CD4-positive, alpha-beta T cell treated with Interleukin-10 for 1 hour (primary cell): ENCODE results near the gene TCAF1.
A peak's percentile ranks its signal among the peaks of the same experiment; 100 is the strongest.
"Not testable (repeated sequence)": the region's sequence is repeated elsewhere in the genome, so short reads cannot be mapped to it uniquely, and the experiment has no call there.

Experiments used
- DNase-seq: peaks from one replicate; pipeline ENCODE4 v3.0.0-alpha.2; 2020

TCAF1 gene

DNA sequence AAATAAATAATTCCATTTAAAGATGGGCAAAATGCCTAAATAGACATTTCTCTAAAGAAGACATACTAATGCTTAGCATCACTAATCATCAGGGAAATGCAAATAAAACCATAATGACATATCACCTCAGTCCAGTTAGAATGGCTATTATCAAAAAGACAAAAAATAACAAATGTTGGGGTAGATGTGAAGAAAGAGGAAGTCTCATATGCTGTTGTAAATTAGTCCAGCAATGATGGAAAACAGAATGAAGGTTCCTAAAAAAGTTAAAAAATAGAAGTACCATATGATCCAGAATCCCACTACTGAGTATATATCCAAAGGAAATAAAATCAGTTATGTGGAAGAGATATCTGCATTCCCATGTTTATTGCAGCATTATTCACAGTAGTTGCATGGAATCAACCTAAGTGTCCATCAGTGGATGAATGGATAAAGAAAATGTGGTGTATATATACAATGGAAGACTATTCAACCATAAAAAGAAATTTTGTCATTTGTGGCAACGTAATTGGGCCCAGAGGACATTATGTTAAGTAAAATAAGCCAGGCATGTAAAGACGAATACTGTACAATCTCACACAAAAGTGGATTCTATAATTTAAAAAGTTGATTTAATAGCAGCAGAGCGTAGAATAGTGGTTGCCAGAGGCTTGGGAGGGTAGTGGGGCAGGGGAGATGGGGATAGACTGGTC is 52.0 kb downstream of the TCAF1 start:
- DNase-seq = no peak

DNA sequence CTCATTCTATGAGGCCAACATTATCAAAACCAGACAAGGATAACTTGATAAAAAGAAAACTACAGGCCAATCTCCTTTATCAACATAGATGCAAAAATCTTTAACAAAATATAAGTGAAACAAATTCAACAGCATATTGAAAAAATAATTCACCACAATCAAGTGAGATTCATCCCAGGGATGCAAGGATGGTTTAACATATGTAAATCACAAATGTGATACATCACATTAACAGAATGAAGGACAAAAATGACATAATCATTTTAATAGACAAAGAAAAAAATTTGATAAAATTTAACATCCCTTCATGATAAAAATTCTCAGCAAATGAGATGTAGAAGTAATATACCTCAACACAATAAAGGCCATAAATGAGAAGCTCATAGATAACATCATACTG is 53.8 kb downstream of the TCAF1 start:
- DNase-seq = no peak

DNA sequence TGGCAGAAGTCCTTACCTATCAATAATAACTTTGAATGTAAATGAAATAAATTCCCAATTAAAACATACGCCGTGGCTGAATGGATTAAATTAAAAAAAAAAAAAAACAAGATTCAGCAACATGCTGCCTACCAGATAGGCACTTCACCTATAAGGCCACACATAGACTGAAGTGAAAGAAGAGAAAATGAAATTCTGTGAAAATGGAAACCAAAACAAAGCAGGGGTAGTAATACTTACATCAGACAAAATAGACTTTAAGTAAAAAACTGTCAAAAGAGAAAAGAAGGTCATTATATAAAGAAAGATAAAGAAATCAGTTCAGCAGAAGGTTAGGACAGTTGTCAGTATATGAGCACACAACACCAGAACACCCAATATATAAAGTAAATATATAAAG is 55.3 kb downstream of the TCAF1 start:
- no peak for DNase-seq

DNA sequence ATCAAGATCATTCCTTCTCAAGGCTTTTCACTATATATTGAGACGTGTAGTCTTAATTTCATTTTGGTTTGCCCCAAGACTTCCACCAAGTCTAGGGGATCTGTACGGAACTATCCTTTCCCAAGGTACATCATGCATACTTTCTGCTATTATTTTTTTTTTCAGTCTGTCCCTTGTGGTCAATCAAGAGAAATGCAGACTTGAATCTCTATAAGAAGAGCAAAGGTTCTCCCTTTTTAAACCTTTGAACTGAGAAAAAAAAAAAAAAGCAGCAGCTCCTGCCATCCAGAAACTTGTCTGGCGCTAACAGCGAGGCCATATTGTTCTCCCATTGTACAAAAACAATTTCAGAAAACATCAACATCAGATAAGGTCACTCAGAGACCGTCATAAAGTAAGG is 60.3 kb downstream of the TCAF1 start:
- DNase-seq = not testable (repeated sequence)

DNA sequence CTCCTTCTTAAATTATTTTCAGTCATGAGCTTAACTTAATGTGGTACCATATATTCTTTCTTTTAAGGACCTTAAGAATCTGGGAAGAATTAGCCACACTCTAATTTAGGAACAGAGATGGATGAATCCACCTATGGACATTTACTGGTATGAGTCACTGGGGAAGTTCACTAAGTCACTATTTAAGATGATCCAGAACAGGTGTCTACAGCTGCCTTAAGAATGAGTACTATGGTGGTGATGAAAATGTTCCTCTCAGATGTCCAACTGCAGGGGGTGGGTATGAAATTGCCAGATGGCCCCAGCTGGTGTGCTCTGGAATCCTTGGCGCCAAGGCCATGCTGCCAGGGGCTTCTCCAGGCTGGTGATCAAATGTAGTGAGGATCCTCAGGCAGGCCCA is 61.9 kb downstream of the TCAF1 start:
- DNase-seq = not testable (repeated sequence)

DNA sequence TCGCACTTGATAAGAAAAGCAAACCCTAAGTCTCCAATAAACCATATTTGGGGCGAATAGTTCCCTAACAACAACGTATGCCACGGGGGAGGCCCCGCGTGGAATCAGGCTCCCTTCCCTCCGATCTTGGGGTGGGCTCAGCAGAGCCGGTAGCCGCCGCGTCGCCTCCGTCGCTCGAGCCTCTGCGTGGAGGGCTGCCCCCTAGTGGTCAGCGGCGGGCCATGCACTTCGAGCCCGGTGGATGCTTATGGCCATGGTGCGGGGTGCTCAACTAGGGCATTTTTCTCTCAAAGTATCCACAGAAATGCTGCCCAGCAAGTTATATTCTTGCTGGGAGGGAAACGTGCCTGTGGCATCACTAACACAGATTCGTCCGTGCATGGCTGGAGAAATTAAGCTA is 64.8 kb downstream of the TCAF1 start:
- DNase-seq = peak; percentile 94

DNA sequence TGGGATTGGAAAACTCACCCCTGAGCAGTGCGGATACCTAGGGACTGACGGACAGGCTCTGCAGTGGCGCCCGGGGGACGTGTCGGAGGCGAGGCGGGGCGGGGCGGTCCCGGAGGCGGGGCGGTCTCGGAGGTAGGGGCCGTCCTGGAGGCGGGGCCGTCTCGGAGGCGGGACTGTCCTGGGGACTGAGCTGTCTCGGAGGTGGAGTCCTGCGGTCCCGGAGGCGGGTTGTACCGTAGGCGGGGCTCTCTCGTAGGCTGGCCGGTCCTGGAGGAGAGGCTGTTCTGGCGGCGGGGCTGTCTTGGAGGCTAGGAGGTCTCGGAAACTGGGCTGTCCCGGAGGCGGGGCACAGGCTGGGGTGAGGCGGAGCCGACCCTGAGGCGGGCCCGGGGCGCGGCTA is 65.4 kb downstream of the TCAF1 start:
- peak; percentile 92 for DNase-seq

DNA sequence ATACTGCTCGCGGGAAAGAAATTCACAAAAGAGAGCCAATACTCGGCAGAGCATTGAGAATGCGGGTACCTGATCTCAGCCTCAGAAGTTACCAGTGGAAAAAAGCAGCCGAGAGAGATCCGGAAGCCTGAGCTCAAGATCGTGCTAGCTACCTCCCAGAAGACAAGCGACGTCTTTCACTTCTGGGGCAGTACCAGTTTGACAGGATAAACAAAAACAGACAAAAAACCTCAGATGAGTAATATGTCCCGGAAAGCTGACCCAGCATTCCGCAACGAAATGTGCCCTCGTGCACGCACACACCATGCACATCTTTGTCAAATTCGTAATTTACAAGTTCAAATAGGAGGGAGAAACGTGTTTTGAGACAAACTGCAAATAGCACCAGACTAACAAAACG is 65.9 kb downstream of the TCAF1 start:
- DNase-seq = not testable (repeated sequence)

DNA sequence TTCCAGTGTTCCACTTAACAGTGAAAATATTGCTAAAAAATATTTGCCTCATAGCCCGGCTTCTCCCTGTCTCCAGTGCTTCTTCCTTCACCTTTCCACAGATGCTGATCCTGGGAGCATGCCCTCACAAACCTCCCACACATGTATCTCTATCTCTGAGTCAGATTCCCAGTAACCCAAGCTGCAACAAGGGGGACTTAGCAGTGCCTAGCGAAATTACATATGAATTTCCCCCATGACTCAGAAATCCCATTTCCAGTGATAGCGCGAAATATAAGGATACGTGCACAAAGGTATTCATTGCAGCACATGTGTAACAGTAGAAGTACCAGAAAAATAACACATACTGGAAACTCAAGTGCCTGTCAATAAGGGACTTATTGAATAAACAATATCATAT is 75.4 kb downstream of the TCAF1 start:
- DNase-seq = not testable (repeated sequence)

DNA sequence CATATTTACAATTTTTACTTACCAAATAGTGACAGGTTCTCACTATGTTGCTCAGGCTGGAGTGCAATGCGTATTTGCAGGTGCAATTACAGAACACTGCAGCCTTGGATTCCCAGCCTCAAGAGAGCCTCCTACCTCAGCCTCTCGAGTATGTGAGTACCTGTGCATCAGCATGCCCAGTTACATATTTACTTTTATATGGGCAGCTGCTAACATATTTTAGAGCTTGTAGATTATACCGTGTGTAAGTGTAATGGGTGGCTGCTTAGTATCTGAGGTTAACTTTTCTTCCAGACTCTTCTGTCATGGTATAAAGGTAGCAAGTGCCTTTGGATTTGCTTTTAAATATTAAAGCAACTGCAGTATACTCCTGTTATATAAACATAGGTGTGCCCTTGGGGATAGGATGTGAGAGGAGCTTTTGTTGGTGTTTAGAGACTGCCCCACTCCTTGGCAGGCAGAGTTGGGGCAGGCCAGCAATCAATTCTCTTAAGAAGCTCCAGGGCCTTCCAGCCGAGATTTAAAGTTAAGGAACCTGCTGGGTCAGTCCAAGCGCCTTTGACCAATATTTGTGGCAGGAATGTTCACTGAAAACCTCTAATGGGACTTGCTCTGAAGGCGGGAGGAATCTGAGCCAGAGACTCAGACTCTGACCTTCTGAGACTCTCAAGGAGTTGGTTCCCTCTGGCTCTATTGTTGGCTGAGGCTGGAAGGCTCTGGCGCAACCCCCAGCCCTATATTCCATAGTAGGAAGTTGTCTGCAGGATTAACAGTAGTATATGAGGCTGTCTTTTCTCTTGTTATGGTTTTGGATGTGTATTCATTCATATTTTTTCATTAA is 77.5 kb downstream of the TCAF1 start:
- not testable (repeated sequence) for DNase-seq

DNA sequence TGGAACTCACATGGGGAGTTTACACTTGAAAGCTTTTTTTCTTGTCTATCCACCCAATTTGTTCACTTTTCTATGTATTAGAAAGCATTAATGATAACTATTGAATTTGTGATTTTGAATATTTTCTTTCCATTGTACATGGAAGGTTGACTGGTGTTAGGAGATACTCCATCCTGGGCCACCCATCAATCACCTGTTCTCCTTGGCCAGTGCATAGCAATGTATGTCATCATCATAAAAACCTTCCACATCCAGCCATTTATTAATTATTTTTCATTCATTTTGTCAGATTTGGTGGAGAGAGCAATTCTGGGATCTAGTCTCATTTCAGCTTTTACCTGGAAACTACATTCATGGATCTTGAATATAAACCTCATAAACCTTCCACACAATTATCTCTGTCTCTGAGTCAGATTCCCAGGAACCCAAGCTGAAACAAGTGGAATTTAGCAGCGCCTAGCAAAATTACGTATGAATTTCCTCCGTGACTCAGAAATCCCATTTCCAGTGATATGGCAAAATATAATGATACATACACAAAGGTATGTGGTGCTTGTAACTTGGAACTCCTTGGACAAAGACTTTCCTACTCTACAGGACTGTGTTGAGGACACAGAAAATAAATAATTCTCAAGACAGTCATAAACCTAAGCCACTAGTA is 78.2 kb downstream of the TCAF1 start:
- not testable (repeated sequence) for DNase-seq

DNA sequence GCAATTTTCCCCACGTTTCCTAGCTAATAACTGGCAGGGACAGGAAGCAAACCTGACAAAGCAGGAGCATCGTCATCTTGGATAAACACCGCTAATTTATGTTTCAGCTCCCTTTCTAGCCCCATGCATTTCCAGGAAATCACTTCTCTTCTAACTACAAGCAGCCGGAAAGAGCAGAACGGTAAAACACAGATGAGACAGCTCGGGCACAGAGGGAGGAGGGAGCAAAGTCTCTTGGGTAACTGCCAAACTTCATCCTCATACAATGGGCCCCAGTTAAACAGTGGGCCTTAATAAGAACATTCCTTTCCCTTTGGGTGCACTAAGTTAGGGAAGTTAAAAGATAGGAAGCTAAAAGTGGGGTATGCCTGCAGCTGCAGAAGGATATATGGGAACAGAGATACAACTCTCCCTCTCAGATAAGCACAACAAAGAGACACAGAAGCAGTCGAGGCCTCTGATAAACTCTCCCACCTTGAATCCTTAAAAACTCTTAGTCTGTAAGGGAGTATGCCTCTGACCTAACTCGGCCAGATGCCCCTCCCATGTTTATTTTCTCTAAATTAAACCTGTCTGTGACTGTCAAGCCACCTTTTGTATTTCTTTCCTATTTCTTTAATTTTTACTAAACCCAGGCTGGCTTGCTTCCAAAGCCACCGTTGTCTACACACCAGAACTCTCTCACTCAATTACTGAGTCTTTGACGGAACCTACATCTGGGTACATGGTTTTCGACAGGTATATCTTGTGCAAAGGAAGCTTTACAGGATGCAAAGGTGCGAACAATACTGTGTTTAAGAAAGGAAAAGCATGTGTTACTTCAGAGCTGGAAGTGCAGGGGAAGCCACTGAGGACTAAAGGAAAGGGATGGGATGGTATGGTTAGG is 80.3 kb downstream of the TCAF1 start:
- DNase-seq = not testable (repeated sequence)

DNA sequence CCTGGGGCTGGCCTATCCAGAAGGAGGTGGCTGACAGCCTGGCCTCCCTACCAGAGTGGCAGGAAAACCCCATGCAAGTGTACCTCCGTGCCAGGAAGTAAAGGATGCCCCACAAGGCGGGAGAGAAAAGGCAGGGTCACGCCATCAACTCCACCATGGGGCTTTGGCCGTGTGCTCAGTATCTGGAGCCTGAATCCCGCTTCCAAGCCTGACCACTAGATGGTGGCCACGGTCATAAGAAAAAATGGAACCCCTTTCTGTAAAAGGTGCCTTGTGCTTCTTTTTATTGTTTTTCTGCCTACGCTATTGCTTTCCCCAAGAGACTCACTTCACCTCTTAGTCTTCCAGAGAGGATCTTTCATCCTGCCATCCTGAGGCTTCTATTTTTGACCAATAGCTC is 84.1 kb downstream of the TCAF1 start:
- not testable (repeated sequence) for DNase-seq

DNA sequence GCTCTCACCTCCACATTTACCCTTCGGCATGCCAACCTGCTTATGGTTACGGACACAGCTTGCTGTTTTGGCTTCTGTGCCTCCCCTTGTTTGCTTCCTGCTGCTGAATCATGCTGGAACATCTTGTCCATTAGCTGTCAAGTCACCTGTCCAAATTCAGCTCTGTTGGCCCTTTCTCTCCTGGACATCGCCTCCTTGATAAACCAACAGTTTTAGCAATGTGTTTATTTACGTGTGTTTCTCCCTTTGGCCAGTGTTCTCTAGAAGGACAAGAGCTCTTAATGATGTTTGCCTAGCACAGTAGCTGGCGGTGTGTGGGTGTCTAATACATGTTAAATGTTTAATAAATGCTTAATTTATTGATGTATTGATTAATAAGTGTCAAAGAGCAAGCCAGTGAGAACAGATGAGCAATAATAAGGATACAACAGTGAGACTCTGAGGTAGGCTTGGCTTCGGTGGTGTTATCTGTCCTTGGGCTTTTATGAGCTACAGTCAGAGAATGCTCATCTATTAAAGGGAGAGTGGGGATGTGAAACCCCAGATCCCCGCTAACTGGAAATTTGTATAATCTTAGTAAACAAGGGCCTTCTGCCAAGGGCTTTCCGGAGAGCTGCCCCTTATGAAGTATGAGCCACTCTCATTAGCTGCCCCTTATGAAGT is 85.4 kb downstream of the TCAF1 start:
- not testable (repeated sequence) for DNase-seq

DNA sequence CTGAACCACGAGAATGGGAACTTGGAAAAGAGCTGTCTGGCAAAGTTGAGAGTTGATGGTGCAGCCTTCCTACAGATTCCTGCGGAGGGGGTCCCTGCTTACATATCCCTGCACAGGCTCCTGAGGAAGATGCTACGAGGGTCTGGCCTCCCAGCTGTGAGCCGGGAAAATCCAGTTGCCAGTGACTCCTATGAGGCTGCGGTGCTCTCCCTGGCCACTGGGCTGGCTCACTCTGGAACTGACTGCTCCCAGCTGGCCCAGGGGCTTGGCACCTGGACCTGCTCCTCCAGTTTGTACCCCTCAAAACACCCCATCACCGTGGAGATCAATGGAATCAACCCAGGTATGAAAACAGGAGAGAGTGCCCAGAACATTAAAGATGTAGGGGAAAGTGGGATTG is 91.3 kb downstream of the TCAF1 start:
- not testable (repeated sequence) for DNase-seq

DNA sequence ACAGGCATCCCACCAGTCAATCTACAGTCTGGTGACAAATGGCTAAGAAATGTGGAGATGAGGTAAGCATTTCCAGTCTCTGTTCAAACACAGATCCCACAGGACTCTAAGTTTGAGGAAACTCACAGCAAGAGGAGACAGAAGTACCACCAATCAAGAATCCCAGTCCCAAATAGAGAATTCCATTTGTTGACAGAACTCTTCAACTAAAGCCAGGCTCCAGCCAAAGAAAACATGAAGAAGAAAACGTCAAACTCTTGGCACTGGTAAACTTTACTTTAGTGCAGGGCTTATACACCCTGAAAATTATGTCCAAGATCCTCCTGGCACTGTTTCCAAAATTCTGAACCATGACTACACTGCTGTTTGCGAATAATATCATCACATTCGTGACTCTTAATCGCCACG is 95.3 kb downstream of the TCAF1 start:
- DNase-seq = not testable (repeated sequence)
